GM19452 (cell line): ENCODE measurements around the gene DOK7.

Source experiments
- ATAC-seq: cut with Tn5 transposase; IDR thresholded peaks from one replicate; pipeline ENCODE4 v1.9.1; 2021; ENCODE audit not compliant: unreplicated experiment

The DOK7 gene

GRCh38 chr4:3486541-3487540 lies 23.7 kb downstream of the DOK7 start:
- no peak for ATAC-seq

GRCh38 chr4:3487861-3488260 lies 24.8 kb downstream of the DOK7 start:
- ATAC-seq, result no peak

DNA sequence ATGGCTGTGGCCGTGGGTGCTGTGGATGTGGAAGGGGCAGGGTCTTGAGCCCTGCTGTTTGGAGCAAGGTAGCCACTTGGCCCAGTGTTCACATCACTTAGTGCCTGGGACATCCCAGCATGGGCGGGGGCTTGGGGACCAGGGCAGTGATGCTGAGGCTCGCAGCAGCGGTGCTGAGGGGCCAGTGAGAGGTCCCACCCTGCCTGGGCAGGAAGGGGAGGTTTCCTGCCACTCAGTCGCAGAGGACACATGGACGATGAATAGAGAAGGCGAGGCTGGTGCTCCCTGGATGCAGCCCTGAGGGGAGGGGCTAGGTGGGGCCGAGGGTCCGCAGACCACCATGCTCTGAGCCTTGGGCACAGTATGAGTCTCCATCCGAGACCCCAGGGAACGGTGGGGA lies 25.7 kb downstream of the DOK7 start:
- ATAC-seq, result no peak

- no peak for ATAC-seq
Observed at GRCh38 chr4:3489451-3489962, 26.4 kb downstream of the DOK7 start.

DNA sequence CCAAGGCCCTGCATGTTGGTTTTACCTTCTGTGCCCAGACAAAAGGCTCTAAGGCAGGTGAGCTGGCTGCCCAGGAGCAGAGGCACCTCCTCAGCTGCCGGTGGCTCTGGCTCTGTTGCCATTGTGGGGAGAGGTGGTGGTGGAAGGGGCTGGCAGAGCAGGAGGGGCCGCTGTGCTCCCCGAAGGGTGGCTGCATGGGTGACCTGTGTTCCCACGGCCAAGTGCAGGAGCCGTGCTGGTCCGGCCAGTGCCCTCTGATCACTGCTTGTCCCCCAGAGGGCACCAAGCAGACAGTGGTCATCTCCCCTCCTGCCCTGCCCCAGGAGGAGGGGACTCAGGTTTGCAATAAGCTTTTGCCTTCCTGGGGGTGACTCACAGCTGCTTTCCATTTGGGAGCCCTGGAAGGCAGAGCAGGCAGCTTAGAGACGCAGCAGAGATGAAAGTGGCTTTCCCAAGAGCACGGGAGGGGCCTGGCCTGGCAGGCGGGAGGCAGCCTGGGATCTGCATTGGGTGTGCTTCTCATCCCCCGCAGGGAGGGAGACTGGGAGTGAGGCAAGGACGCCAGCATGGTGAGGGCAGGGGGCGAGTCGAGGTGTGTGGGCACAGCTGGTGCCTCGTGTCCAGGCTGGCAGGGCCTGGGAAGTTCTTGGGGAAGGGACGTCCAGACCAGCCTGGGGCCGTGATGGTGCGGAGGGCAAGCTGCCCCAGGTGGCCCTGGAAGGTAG lies 28.7 kb downstream of the DOK7 start:
- ATAC-seq, result no peak

GRCh38 chr4:3492741-3493719 lies 29.9 kb downstream of the DOK7 start:
- ATAC-seq, result no peak

- no peak for ATAC-seq
Observed at GRCh38 chr4:3493720-3494461, 30.8 kb downstream of the DOK7 start.

- ATAC-seq, result no peak
Observed at GRCh38 chr4:3494462-3494871, 31.4 kb downstream of the DOK7 start.

DNA sequence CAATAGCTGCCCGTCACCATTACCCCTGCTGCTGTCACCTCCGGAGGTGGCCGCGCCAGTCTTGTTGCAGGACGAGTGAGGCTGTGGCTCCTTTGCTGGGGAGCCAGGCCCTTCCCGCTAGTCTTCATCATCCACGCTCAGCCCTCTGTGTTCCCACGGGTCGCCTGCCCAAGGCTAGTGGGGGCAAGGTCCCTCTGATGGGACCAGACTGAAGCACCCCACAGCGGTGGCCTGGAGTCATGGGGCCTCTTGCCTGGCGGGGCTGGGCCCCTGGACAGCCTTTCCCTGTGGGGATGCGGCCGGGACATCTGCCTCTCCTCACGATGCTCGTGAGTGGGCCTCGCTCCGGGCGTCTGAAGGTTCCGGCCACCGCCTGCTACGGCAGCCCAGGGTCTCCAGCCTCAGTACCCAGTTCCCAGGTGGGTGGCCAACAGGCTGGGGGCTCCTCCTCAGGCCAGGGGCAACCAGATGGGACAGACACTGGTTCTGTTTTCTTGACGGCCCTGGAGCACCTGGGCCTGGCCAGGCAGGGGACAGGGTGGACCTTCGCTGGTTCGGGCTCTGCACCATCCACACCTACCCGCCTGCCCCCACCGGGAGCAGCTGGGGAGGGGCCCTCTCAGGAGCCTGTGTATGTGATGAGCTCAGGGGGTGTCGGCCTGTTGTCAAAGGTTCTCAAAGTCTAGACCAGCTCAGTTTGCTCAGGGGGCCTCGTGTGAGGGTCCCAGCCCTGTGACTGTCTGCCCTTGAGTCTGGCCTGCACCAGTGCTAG lies 32.3 kb downstream of the DOK7 start:
- ATAC-seq, result no peak

- no peak for ATAC-seq
Observed at GRCh38 chr4:3496021-3496420, 32.9 kb downstream of the DOK7 start.

GRCh38 chr4:3497095-3497494 lies 34.0 kb downstream of the DOK7 start:
- no peak for ATAC-seq

DNA sequence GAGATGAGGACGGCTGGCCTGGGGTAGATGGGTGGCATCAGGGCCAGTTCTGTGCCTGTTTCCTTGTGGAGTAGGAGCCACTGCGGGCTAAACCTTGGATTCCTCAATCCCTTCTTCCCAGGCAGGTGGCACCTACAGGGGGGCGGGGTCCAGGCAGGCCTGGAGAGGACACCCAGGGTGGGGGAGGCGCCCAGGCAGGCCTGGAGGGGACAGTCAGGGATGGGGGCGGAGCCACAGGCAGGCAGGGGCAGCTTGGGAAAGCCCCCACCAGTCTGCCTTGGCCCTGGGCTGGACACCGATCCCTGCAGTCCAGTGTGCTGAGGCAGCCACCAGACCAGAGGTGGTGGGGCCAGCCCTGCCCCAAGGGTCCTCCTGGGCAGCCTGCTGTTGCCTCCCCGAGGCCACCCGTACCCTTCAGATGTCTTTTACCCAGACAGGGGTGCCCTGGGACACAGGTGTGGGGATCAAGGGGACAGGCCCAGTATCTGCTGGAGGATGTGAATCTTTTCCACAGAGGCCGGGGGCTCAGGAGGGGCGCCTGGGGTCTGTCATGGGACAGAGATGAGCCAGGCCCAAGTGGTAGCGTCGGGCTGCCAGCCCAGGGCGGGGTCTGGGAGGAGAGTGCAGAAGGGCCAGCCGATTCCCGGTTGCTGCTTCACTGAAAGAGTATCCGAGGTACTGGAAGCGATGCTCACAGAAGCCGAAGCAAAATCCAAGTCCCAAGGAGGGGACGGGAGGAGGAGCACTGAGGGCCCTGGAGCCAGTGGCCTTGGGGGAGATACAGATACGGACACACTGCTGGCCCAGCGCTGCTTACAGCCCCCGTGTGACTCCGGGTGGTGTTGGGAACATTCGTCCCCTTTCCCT lies 34.6 kb downstream of the DOK7 start:
- ATAC-seq, result no peak

DNA sequence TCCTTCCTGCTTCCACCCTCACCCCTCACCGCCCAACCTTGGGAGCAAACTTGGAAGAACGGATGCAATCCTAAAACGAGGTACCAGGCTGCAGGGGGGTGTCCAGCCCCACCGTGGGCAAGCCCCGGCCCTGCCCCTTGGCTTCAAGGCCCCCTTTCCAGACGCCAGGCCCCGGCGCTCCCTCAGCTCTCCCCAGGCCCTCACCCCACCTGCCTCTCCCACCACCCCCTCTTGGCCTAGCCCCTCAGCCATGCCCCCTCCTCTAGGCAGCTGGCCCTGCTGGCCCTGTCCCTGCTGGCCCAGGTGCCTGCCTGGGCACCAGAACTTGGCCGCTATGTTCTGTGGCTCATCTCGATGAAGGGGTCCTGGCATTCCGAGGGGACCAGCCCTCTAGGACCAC lies 35.3 kb downstream of the DOK7 start:
- no peak for ATAC-seq

- ATAC-seq, result no peak
Observed at GRCh38 chr4:3498901-3499510, 35.9 kb downstream of the DOK7 start.

DNA sequence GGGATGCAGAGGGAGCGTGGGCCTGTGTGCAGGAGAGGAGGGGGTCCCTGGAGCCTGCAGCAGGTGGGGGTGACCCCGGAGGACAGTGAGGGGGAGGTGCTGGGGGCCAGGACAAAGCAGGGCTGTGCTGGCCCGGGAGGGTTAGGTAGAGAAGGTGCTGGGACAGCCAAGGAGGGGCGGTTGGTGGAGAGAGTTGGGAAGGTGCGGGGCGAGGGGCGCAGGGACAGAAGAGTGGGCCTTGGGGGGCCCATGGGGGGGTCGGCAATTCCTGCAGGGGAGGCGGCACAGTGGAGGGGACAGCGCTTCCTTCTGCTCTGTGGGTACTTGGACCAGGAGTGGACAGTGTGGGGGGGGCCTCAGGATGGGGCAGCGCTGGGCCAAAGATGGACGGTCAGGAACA lies 36.6 kb downstream of the DOK7 start:
- ATAC-seq, result no peak

- no peak for ATAC-seq
Observed at GRCh38 chr4:3500111-3500510, 37.0 kb downstream of the DOK7 start.

- no peak for ATAC-seq
Observed at GRCh38 chr4:3500634-3501101, 37.6 kb downstream of the DOK7 start.
